HepG2 (cell line): Measurements from ENCODE around the gene CAPRIN2. TPM values are rescaled to one million over a fixed set of nuclear protein-coding genes. Genes with fewer than 3 reads are reported as not detected.

ENCODE experiments used
- ATAC-seq: fragments of 200-7000 bp; cut with Tn5 transposase; 3 replicates; pipeline ENCODE4 v1.9.1; 2020; ENCODE audit warnings: mild to moderate bottlenecking, moderate library complexity
- BruUV-seq: library from RNA; stranded (reverse); fragments of 400-500 nt; replicated peaks from 2 replicates; lab custom pipeline; 2021; lab: Mats Ljungman, UMichigan
- CTCF ChIA-PET: fragments of 300-600 bp; formaldehyde crosslinking; extraction: SDS; loops from one replicate; lab custom pipeline; 2021; ENCODE audit warnings: low total read pairs, inconsistent platforms, low intra/inter-chr PET ratio; lab: Yijun Ruan, JAX
- POLR2A ChIA-PET: fragments of 350-600 bp; sonication (Branson Sonifier 250); formaldehyde crosslinking; loops from one replicate; lab custom pipeline; 2020; ENCODE audit warnings: antibody characterized with exemption, inconsistent platforms; lab: Yijun Ruan, JAX
- DNase-seq: peaks from one replicate; pipeline ENCODE4 v3.0.0-alpha.2; 2015; ENCODE audit warnings: low spot score
- FAIRE-seq: peaks from 3 replicates; lab custom pipeline; 2011; peaks lifted over from hg19 to GRCh38; lab: Jason Lieb, UNC
- H2AFZ ChIP-seq: one replicate; pipeline ENCODE4 v1.6.1; 2011; ENCODE audit warnings: low read length, inconsistent platforms
- H3K27ac ChIP-seq: fragments of 300-600 bp; 3 replicates; pipeline ENCODE4 v1.8.0; 2011; ENCODE audit warnings: mixed run types, mild to moderate bottlenecking, mixed read lengths, low read length, inconsistent platforms; ENCODE audit not compliant: insufficient read depth; ENCODE audit errors: extremely low read length
- H3K27me3 ChIP-seq, 2 experiments: fragments of 200-600 bp in 1 of 2; 2 replicates in 1 of 2; 3 replicates in 1 of 2; pipeline versions ENCODE4 v1.6.0 to v1.8.0; 2011; ENCODE audit warnings: low read length in 2 of 2, mild to moderate bottlenecking in 2 of 2, moderate library complexity in 2 of 2, inconsistent platforms in 1 of 2; ENCODE audit not compliant: insufficient read depth in 2 of 2, control insufficient read depth in 1 of 2
- H3K36me3 ChIP-seq, 2 experiments: fragments of 200-600 bp in 1 of 2; replicated peaks in 1 of 2; 2 replicates in 1 of 2; 3 replicates in 1 of 2; pipeline versions ENCODE4 v1.5.1 to v1.8.0; 2011; ENCODE audit warnings: low read length in 2 of 2, inconsistent platforms in 1 of 2; ENCODE audit not compliant: insufficient read depth in 2 of 2, control insufficient read depth in 1 of 2
- H3K4me1 ChIP-seq: 2 replicates; pipeline ENCODE4 v1.5.1; 2012; ENCODE audit warnings: low read length, inconsistent platforms; ENCODE audit not compliant: insufficient read depth
- H3K4me2 ChIP-seq: 2 replicates; pipeline ENCODE4 v1.6.0; 2011; ENCODE audit warnings: low read depth, low read length, inconsistent platforms
- H3K4me3 ChIP-seq, 3 experiments: fragments of 200-600 bp in 1 of 3; sonication (generic), shearing (Covaris generic) in 1 of 3; replicated peaks in 1 of 3; 2 replicates each; pipeline ENCODE4 v1.5.1; 2011 to 2016; ENCODE audit warnings: low read length in 3 of 3, inconsistent platforms in 2 of 3, low read depth in 2 of 3, mild to moderate bottlenecking in 2 of 3, control low read depth in 1 of 3, mixed read lengths in 1 of 3; ENCODE audit not compliant: insufficient read depth in 1 of 3
- H3K79me2 ChIP-seq: one replicate; pipeline ENCODE4 v1.6.1; 2011; ENCODE audit warnings: low read length, inconsistent platforms; ENCODE audit not compliant: insufficient read depth
- H3K9ac ChIP-seq: 2 replicates; pipeline ENCODE4 v1.6.0; 2011; ENCODE audit warnings: mild to moderate bottlenecking, low read depth, low read length, inconsistent platforms; ENCODE audit not compliant: insufficient read depth
- H3K9me3 ChIP-seq: 2 replicates; pipeline ENCODE4 v1.5.1; 2012; ENCODE audit warnings: mild to moderate bottlenecking, low read length
- H4K20me1 ChIP-seq: 2 replicates; pipeline ENCODE4 v1.6.0; 2011; ENCODE audit warnings: inconsistent platforms, mild to moderate bottlenecking, low read length, moderate library complexity; ENCODE audit not compliant: insufficient read depth
- GABPB1 ChIP-seq: IDR thresholded peaks from 2 replicates; pipeline ENCODE4 v1.6.1; 2016; ENCODE audit warnings: mild to moderate bottlenecking, missing genetic modification reagents, moderate library complexity, missing compliant biosample characterization
- GPBP1L1 ChIP-seq: sonication (generic); formaldehyde crosslinking; IDR thresholded peaks from 2 replicates; pipeline ENCODE4 v1.5.0; 2020; ENCODE audit warnings: mild to moderate bottlenecking, missing genetic modification reagents
- MAFF ChIP-seq: IDR thresholded peaks from 2 replicates; pipeline ENCODE4 v1.6.1; 2011; ENCODE audit warnings: low read depth, low read length, improper control_type of control experiment
- MAFK ChIP-seq, 2 experiments: IDR thresholded peaks in 1 of 2; conservative IDR thresholded peaks in 1 of 2; 2 replicates each; pipeline ENCODE4 v1.6.1; 2011; ENCODE audit warnings: improper control_type of control experiment in 2 of 2, low read length in 2 of 2
- POLR2A ChIP-seq, 2 experiments: IDR thresholded peaks; 2 replicates each; pipeline ENCODE4 v1.6.1; 2011; ENCODE audit warnings: low read depth in 2 of 2, low read length in 2 of 2, mild to moderate bottlenecking in 1 of 2, moderate library complexity in 1 of 2; ENCODE audit not compliant: insufficient read depth in 1 of 2
- RELA ChIP-seq: sonication (generic); formaldehyde crosslinking; IDR thresholded peaks from 2 replicates; pipeline ENCODE4 v1.4.0; 2020; ENCODE audit warnings: missing genetic modification reagents
- RXRA ChIP-seq: sonication (generic); formaldehyde crosslinking; IDR thresholded peaks from 2 replicates; pipeline ENCODE4 v1.5.1; 2020; ENCODE audit warnings: missing genetic modification reagents
- SOX6 ChIP-seq, 2 experiments: fragments of 450-650 bp in 1 of 2; sonication (generic) in 1 of 2; formaldehyde crosslinking in 1 of 2; IDR thresholded peaks; 2 replicates each; pipeline versions ENCODE4 v1.4.0 to v1.6.1; 2017 to 2020; ENCODE audit warnings: antibody characterized with exemption in 1 of 2, mild to moderate bottlenecking in 1 of 2, missing genetic modification reagents in 1 of 2
- SSRP1 ChIP-seq: IDR thresholded peaks from 2 replicates; pipeline ENCODE4 v1.6.1; 2016; ENCODE audit warnings: control low read depth
- ZFP41 ChIP-seq: sonication (generic); formaldehyde crosslinking; IDR thresholded peaks from 2 replicates; pipeline ENCODE4 v1.4.0; 2020; ENCODE audit warnings: mild to moderate bottlenecking, missing genetic modification reagents, borderline replicate concordance
- ZNF263 ChIP-seq: sonication (generic); formaldehyde crosslinking; IDR thresholded peaks from 2 replicates; pipeline ENCODE4 v1.4.0; 2020; ENCODE audit warnings: missing genetic modification reagents
- ZNF331 ChIP-seq: sonication (generic); formaldehyde crosslinking; IDR thresholded peaks from 2 replicates; pipeline ENCODE4 v1.4.0; 2020; ENCODE audit warnings: missing genetic modification reagents
- ZNF430 ChIP-seq: sonication (generic); formaldehyde crosslinking; IDR thresholded peaks from 2 replicates; pipeline ENCODE4 v1.9.0; 2021; ENCODE audit warnings: mild to moderate bottlenecking, missing genetic modification reagents
- ZNF557 ChIP-seq: sonication (generic); formaldehyde crosslinking; IDR thresholded peaks from 2 replicates; pipeline ENCODE4 v1.4.0; 2020; ENCODE audit warnings: missing genetic modification reagents
- ZNF737 ChIP-seq: sonication (generic); formaldehyde crosslinking; IDR thresholded peaks from 2 replicates; pipeline ENCODE4 v1.5.0; 2020; ENCODE audit warnings: missing genetic modification reagents, mild to moderate bottlenecking, borderline replicate concordance
- ZNF784 ChIP-seq: sonication (generic); formaldehyde crosslinking; IDR thresholded peaks from 2 replicates; pipeline ENCODE4 v1.5.1; 2020; ENCODE audit warnings: missing genetic modification reagents, mild to moderate bottlenecking, borderline replicate concordance
- WGBS: methylation state at CpG from one replicate; pipeline ENCODE4 v1.1.6; 2017; ENCODE audit warnings: low lambda C conversion rate; 5-methylcytosine and 5-hydroxymethylcytosine counted together
- in situ Hi-C: cut with HindIII; loops from 2 replicates; pipeline ENCODE4 v1.10.0; 2017; ENCODE audit warnings: low pct_unique_long_range_greater_than_20kb; ENCODE audit not compliant: extremely low pct_ligation_motif_present
- intact Hi-C: fragments of 100-400 bp; cut with micrococcal nuclease; formaldehyde crosslinking; loops from one replicate; pipeline ENCODE4 v1.10.0; 2022; ENCODE audit not compliant: unreplicated experiment
- polyA plus RNA-seq, 8 experiments: library from polyadenylated mRNA; depleted of rRNA in 3 of 8; stranded (reverse) in 7 of 8; unstranded in 1 of 8; fragments of >200 nt; fragmentation: Illumina TruSeq in 4 of 8; extraction: Trizol in 4 of 8; gene quantifications; 2 replicates each; pipeline versions ENCODE4 v1.2.1 to v1.2.3, GENCODE V29; 2011 to 2016; ENCODE audit warnings: low read depth in 4 of 8, missing spikeins in 1 of 8, mixed read lengths in 1 of 8; ENCODE audit not compliant: insufficient read depth in 1 of 8
- total RNA-seq, 5 experiments: library from RNA; depleted of rRNA; stranded (reverse); fragments of >200 nt; fragmentation: Illumina TruSeq; extraction: Trizol; gene quantifications; 2 replicates each; pipeline ENCODE4 v1.2.3, GENCODE V29; 2016; ENCODE audit warnings: low read depth in 1 of 5

CAPRIN2 gene
- total and polyA plus RNA-seq, 2 of the 13 experiments (the other 11 are each of a cell fraction or from before 2014, with no cell fraction given) = 21.7 to 30.6 TPM

- in situ Hi-C loops (loop anchor here (5.0 kb wide), 1 partner anchor 55 kb away; no protein-coding TSS in a partner anchor), intact Hi-C loops (no loop called here)
- DNase-seq (no peak), FAIRE-seq (no peak), ATAC-seq (no peak)
- Histone ChIP-seq H3K4me3 (no peak overlapping the region), H2AFZ (no peak overlapping the region), H3K4me2 (peak overlapping the region; percentile 96), H3K4me1 (peaks cover 69% of the 10 kb centered on the region), H3K79me2 (peaks cover 52% of the 10 kb centered on the region), H3K27me3 (no peaks in the 10 kb centered on the region; a peak in 1 of 5 replicates), H3K36me3 (no peaks in the 10 kb centered on the region; a peak in 2 of 5 replicates), H3K9ac (peak overlapping the region; percentile 6; the same call in 1 of the 2 replicates), H3K27ac (no peak overlapping the region), H3K9me3 (no peaks in the 10 kb centered on the region), H4K20me1 (no peaks in the 10 kb centered on the region)
- CTCF ChIA-PET = no interaction called here
- 80% methylated on average over 3 of the region's 3 CpGs for WGBS
- no TSS peak for BruUV-seq
- POLR2A ChIA-PET = interaction anchor here (3.3 kb wide), 1 partner anchor 43 kb away, joined by 19 read pairs; no protein-coding TSS in a partner anchor
- 0 out of 2 replicates have a peak, but pooled peaks have one; percentile 54 for TF ChIP-seq MAFF
- TF ChIP-seq GABPB1 (CRISPR knock-in tag) = no peak
- TF ChIP-seq ZNF557 (CRISPR knock-in tag) = no peak
- TF ChIP-seq RXRA (CRISPR knock-in tag) = no peak
- TF ChIP-seq ZNF430 (CRISPR knock-in tag) = no peak
- peak; percentile 57 to 75; a peak in 3 of 4 replicates for TF ChIP-seq MAFK (conservative IDR thresholded peaks at IDR 0.05 in 1 of 2, IDR thresholded peaks at IDR 0.05 in 1 of 2; ENCODE audit: low read length in 2 of 2)
- no peak for TF ChIP-seq GPBP1L1
- no peak for TF ChIP-seq SOX6 (IDR thresholded peaks at IDR 0.05)
- TF ChIP-seq SOX6 (CRISPR knock-in tag; IDR thresholded peaks at IDR 0.05) = no peak
- no peak for TF ChIP-seq ZFP41 (CRISPR knock-in tag)
- TF ChIP-seq RELA (CRISPR knock-in tag) = no peak
- no peak for TF ChIP-seq SSRP1
- no peak for TF ChIP-seq ZNF331 (CRISPR knock-in tag)
- TF ChIP-seq ZNF737 (CRISPR knock-in tag) = no peak
- TF ChIP-seq POLR2A (IDR thresholded peaks at IDR 0.05; ENCODE audit: insufficient read depth in 1 of 2, low read depth in 2 of 2, low read length in 2 of 2) = no peak
- TF ChIP-seq ZNF263 (CRISPR knock-in tag) = no peak
- TF ChIP-seq ZNF784 (CRISPR knock-in tag) = no peak
These were observed 2.5 kb downstream of the CAPRIN2 start for GRCh38 chr12:30752255-30752654.
